ENCODE results near the gene TCERG1L.
"Not testable (repeated sequence)": the region's sequence is repeated elsewhere in the genome, so short reads cannot be mapped to it uniquely, and the experiment has no call there.

TCERG1L gene

DNA sequence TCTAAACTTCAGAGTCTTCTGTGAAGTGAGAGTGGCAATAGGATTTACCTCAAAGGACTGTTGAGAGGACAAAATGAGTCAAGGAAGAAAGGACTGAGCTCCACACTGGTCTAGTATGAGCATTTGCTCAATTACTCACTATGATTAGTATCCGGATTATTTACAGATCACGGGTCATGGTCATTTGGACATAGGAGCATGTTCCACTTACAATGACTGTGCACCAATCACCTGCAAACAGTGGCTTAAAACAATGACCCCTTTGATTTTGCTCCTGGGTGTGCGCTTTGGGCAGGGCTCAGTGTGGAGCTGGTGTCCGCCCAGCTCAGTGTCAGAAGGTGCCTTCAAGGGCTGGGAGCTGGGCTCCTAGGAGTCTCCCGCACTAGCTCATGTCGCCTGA is 225.4 kb downstream of the TCERG1L start:
- no peak for DNase-seq (ENCODE audit: low spot score)

DNA sequence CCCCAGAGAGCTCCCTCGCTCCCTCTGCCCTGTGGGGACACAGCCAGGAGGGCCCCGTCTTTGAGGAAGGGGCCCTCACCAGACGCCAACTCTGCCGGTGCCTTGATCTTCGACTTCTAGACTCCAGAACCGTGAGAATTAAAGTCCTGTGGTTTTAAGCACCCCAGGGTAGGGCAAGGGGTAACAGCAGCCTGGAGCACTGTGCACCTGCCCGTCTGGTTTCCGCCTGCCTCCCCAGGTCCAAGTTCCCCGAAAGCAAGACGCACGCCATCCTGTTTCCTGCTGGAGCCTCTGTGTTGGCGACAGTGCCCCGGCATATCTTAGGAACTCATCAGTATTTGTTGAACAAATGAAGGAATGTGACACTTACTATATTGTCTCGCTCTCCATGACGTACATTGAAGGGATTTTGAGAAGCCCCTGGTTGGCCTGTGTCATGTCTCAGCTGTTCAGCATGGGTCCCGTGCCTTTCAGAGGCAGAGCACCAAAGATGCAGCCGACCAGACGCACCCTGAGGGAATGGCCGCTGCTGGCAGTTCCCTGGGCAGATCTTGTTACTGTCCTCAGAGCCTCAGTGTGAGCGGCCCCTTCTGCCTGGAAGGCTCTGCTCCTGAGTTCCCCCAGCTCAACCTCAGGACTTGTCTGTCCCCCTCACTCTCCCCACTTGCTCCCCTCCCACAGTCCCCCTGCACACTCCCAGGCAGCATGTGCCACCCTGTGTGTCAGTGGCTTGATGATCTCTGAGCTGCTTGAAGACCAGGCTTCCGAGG is 226.2 kb downstream of the TCERG1L start:
- DNase-seq (ENCODE audit: low spot score), result no peak

DNA sequence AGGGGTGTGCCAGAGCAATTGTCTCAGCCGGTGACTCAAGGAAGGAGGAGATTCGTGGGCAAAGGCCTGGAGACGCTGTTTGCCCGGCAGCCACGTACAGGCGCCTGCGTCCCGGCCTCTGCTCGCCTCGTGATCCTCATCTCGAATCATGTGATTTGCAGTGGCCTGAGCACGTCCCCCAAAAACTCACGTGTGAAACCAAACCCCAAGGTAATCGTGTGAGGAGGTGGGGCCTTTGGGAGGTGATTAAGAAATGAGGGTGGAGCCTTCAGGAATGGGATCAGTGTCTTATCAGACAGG is 226.8 kb downstream of the TCERG1L start:
- no peak for DNase-seq (ENCODE audit: low spot score)

DNA sequence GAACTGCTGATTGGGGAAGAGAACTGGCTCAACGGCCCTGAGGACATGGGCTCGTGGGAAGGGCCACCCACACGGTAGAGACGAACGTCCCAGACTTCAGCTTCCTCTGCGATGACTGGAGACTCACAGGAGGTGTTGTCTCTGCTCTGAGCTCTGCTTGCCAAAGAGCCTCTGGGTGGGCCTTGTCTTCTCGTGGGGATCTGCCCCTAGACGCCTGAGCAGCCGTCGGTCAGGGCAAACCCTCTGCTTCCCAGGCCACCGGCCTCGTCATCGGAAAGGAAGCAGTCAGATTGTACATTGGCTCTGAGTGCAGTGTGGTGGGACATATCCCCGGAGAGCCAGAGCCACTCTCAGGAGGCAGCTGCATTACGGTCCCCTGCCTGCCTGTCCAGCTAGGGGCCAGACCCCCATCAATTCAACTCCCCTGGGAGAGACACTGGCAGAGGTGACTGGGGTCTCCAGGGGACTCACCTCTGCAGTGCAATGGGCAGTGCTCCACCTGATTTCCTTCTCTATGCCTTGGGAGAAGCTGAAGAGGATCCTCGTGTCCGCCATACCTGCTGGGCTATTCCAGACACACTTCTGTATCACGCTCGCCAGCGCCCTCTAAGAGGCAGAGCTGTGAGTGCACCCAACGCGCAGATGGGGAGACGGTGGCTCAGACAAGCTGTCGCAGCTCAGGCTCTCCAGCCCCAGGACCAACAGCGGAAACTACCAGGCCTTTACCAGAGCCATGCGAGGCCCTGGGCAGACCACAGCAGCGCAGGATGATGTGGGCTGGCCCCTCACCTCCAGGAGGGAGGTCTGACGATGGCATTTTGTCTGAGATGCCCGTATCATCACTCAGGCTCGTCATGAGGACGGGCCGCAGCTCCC is 227.4 kb downstream of the TCERG1L start:
- DNase-seq (ENCODE audit: low spot score), result no peak

DNA sequence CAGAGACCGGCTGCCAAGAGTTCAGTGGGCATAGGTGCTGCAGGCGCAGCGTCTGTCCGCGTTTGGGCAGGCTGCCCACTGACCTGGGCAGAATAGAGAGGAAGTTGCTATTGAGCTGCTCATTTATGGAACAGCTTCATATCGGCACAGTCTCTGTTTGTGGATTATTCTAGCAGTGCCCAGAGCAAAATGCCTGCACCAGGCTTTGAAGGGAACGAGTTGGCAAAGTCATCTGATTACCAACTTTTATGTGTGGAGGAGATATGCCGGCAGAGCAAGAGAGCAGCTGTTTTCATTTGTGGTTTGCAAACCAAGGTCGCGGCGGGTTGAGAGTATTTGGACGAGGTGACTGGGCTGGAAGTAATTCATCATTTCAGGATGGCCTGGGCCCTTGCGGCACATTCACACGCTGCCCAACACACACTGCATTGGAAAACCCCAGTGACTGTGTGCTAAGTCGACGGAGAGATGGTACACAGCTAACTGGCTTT is 228.5 kb downstream of the TCERG1L start:
- DNase-seq (ENCODE audit: low spot score), result no peak

DNA sequence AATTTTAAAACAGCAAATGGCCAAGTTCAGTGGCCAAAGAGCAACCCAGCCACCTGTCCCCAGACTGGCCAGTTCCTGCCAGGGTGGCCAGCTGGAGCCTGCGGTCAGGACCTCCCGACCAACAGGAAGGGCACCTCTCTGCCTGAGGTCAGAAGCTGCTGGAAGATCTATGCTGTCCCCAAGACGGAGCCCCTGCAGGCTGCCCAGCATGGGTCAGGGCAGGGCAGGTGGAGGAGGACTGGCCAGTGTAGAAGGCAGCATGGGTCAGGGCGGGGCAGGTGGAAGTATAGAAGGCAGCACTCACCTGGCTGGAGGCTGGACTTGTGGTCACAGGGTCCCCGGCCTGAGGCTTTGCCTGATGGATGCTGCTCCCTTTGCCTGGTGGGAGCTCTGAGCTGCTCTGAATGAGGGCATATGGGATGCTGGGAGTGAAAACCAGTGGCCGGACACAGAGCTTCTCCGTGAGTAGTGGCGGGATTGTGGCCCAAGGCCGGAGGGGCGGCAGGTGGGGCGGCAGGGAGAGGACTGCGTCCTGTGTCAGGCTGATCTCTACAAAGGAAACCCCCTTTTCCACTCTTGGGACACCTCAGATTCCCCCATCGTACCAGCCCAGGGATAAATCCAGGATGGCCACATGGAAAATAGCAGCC is 229.2 kb downstream of the TCERG1L start:
- no peak for DNase-seq (ENCODE audit: low spot score)

DNA sequence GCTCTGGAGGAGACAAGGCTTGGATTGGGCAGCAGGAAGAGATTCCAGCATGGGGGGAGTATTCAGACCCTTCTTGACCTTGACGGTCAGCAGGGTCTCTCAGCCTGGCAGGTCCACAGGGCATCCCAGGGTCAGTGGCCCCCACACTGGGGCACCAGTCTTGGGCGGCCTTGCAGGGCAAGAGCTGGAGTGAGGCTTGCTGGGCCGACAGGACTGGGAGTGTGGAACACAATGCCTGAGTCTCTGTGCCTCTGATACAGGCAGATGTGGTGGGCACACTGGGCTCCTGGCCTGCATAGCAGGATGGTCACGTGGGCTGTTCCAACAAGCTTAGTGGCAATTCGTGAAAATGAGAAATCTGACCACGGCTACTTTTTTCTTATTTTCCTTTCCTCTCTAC is 229.7 kb downstream of the TCERG1L start:
- no peak for DNase-seq (ENCODE audit: low spot score)

DNA sequence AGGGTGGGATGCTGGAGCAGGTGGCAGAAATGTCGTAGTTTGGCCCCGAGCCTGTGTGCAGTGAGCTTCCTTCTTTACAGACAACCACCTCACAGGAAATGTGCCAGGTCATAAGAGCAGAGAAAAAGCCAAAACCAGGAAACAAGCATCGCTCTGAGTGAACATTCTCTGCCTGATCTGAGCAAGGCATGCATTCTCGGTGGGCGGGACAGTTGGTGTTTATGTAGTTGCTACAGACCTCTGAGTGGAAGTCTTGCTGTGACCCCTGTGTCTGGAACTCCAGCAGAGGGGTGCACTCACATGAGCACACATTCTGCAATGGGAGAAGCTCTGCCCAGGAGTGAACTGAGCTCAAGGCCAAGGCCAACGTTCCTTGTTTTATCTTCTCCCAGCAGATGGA is 230.1 kb downstream of the TCERG1L start:
- no peak for DNase-seq (ENCODE audit: low spot score)

DNA sequence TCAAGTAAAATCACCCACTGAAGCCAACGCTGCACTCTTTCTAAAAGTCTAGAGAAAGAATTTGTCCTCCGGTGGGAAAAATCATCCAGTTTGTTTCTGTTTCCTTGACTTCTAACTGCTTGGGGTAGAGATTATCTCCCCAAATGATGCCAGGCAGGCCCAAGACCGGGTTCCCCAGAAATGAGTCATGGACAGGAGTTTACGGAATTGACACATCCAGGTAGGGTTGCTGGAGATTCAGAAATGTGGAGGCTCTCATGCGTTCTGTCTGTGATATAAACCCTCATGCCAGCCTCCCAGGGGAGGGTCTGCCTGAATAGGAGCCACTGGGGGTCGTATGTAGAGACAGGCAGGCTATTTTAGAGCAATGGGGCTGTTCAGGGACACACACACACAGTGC is 230.9 kb downstream of the TCERG1L start:
- no peak for DNase-seq (ENCODE audit: low spot score)

DNA sequence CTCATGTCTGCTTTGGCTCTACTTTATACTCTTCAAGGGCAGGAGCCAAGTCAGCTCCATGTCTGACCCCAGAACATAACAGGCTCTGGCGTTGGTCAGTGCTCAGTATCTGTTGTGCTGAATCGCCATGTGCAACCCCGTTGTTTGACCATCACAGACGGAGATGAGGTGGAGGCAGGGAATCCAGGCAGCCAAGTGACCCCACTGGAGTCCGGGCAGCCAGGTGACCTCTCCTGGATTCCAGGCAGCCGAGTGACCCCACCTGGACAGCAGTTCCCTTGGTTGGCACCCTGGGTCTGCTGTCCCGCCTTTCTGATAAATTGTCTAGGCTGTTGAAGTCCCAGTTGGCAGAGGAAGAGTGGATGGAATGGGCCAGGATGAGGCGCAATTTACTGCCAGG is 232.2 kb downstream of the TCERG1L start:
- DNase-seq (ENCODE audit: low spot score), result no peak

DNA sequence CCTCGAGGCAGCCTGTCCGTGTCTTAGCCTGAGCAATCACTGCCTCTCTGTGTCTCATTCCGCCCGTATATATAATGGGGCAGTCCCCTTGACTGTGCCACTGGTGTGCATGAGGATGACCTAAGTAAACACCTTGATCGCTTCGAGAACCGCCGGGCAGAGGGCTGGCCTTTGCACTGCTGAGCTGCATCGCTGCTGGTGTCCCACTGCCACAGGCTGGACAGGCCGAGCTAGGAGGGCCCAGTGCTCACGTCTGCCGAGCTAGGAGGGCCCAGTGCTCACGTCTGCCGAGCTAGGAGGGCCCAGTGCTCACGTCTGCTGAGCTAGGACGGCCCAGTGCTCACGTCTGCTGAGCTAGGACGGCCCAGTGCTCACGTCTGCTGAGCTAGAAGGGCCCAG is 232.6 kb downstream of the TCERG1L start:
- not testable (repeated sequence) for DNase-seq (ENCODE audit: low spot score)

DNA sequence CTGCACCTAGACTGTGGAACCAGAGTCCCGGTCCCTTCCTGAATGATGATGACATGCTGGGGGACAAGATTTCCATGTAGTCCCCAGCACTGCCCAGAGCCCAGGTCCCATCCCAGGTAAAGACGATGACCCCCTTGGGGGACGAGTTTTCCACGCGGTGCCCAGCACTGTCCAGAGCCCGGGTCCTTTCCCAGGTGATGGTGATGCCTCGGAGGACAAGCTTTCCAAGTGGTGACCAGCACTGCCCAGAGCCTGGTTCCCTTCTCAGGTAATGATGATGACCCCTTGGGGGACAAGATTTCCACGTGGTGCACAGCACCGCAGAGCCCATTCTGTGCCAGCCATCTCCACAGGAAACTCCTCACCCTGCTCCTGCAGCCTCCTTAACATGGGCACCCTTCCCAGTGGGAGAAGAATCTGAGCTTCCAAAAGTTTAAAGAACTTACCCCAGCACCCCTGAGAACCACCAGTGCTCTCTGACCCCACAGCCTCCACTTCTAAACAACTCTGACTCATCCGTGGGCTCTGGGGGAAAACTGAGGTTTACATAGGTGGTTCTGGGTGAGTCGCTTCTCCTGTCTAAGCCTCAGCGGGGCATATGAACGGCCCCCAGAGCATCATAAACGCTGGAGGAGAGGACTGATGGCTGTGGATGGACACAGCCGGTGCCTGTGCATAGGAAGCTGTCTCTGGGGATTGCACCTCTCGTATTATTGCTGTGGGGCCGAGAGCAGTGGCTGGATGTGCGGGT is 233.2 kb downstream of the TCERG1L start:
- no peak for DNase-seq (ENCODE audit: low spot score)

DNA sequence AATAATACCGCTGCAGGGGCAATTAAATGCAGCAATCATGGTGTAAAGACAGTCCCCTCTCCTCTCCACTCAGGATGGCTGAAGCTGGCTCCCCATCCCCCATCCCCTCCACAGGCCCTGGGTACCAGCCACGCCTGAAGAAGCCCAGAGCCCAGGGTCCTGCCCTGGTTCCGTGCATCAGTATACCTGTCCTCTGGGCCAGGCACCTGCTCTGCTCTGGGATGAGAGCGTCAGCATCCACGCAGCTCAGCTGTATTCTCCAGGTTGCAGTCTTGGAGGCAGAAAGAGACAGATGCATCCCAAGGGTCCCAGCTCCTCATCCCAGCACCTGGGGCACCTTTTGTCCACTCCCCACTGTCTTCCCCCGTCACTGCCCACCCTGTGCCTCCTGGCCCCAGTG is 233.8 kb downstream of the TCERG1L start:
- DNase-seq (ENCODE audit: low spot score), result no peak

DNA sequence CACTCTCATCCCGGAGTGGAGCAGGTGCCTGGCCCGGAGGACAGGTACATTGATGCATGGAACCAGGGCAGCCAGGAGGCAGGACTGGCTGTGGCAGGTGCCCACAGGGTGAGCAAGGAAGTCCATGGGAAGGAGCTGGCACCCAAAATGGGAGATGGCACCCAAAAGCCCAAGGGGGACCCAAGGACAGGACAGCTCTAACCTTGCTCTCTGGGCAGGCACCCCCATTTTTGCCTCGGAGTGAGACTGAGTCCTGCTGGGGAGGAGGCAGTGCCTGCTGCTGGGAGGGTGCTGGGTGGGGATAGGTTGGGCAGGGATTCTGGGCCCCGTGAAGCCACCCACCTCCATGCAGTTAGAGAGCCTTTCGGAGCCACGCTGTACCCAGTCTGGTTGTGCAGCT is 234.5 kb downstream of the TCERG1L start:
- DNase-seq (ENCODE audit: low spot score), result no peak

DNA sequence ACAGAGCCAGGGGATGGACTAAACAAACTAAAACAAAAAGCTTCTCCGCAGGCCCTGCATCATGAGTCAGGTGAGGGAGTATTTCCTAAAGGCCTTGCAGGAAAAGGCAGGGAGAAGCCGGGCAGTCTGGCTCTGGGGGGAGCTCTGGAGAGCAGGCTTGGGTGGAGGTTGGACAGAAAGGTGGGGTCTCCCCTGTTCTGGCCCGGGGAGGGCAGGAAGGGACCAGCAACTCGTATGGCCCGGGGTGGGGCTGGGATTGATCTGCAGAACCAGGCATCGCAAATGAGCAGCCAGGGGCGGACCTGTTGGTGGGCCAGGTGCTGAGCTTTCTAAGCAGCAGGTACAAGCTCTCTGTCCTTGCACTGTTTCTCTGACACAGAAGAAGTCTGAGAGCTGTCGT is 235.2 kb downstream of the TCERG1L start:
- DNase-seq (ENCODE audit: low spot score), result no peak

DNA sequence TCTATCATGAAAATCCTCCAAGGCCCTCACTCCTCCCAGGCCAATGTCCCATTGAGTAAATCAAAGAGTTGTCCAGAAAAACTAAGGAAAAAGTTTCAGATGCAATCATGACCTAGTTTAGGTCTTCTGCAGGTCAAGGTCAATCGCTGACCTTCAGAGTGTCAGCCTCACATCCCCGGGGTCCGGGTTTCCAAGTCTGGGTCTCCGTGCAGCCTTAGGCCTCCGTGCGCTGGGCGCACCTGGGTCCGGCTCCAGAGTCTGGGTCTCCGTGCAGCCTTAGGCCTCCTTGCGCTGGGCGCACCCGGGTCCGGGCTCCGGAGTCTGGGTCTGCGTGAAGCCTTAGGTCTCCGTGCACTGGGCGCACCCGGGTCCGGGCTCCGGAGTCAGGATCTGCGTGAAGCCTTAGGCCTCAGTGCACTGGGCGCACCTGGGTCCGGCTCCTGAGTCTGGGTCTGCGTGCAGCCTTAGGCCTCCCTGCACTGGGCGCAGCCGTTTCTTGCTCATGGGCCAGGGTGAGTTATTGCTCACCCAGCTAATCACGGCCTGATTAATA is 236.2 kb downstream of the TCERG1L start:
- DNase-seq (ENCODE audit: low spot score), result no peak

DNA sequence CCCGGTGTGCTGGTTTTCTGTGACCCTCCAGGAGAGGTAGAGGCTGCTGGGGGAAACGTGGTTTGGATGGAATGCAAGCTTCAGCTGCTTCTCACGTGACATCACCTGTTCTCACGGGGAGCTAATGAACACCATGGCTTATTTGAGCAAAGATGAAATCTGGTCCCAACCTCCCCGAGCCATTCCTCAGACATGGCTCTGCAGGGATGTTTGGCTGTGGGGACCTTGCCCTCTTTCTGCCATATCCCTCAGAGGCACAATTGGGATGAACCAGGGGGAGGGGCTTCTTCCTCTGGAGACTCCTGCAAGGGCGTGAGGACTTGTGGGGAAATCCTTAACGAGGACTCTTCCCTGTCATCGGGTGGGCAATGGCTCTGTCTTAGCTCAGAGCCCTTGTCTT is 236.8 kb downstream of the TCERG1L start:
- no peak for DNase-seq (ENCODE audit: low spot score)

DNA sequence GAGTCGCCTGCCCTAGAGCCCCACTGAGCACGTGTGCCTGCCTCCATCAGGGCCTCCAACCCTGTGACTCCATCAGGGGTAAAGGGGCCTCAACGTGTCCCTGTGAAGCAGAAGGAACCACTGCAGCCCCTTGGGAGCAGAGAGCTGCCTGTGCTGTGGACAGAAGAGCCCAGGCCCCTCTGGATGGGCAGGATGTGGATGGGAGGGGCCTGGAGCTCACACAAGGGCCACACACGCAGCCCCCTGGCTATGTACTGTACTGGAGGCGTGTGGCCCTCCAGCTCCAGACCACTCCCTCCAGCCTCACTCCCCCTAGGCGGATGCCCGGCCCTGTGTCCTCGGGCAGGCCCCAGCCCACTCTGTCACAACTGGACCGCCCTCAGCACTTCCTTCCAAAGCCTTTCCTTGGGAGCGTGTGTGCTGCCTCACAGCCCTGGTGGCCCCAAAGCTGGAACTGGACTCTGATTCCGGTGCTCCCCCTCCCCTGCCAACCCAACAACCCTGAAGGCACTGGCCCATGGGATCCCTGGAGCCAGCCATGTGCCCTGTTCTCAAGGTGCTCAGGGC is 238.0 kb downstream of the TCERG1L start:
- DNase-seq (ENCODE audit: low spot score), result no peak

DNA sequence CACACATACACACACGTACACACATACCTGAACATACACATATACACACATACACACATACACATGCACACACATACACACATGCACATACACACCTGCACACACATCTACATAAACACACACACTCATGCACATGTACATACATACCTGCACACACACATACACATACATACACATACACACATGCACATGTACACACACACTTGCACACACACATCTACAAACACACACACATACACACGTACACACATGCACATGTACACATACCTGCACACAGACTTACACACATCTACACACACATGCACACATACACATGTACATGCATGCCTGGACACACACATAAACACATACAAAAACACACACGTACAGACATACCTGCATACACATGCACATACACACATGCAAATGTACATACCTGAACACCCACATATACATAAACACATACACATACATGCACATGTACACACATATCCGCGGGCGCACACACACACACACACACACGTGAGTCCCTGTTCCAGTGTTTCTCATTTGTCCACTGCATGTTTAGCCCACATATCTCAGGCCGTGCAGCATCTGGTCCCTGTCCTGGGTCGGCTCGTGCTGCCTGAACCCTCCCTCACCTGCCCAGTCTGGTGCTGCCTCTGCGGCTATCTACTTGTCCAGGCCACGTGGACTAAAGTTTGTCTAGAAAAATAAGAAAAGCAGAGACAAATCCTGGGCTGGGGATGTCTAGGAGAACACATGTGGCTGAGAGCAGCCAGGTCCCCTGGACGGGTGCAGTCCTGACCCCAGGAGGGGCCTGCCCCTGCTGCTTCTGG is 238.7 kb downstream of the TCERG1L start:
- DNase-seq (ENCODE audit: low spot score), result no peak

DNA sequence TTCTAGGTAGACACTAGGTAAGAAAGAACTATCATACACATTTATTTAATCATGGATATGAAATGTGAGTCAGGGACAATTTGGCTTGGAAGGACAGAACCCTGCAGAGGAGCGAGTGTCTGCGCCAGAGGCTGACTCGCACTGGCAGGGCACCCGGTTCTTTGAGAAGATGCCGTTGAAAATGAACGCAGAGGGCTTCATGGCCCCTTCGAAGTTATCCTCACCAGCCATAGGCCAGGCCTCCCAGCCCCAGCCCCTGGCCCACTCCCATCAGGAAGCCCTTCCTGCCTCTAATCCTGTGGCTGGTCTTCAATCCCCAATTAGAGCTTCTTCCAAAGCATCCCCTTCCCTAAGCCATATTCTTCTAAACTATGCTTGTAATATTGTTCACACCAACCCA is 239.8 kb downstream of the TCERG1L start:
- DNase-seq (ENCODE audit: low spot score), result no peak
